HL-60 (cell line): ENCODE data around the gene ARID1B.

Experiments used
- DNase-seq, 2 experiments: peaks; one replicate each; pipeline ENCODE4 v3.0.0-alpha.2; 2010 to 2020; ENCODE audit warnings: low read depth in 1 of 2, low spot score in 1 of 2
- H3K27ac ChIP-seq: fragments of 250-450 bp; sonication (Bioruptor Pico); replicated peaks from 2 replicates; pipeline ENCODE4 v1.5.1; 2020; ENCODE audit warnings: mild to moderate bottlenecking, moderate library complexity
- H3K27me3 ChIP-seq: fragments of 250-450 bp; sonication (Bioruptor Pico); 2 replicates; pipeline ENCODE4 v1.5.1; 2021; ENCODE audit warnings: mild to moderate bottlenecking, moderate library complexity; ENCODE audit not compliant: insufficient read depth, poor library complexity, severe bottlenecking
- H3K4me3 ChIP-seq: replicated peaks from 2 replicates; pipeline ENCODE4 v1.5.1; 2011; ENCODE audit warnings: mild to moderate bottlenecking, control low read depth, low read length; ENCODE audit not compliant: insufficient read depth
- GABPA ChIP-seq: IDR thresholded peaks from 2 replicates; pipeline ENCODE4 v1.6.1; 2012; ENCODE audit warnings: low read depth
- POLR2AphosphoS5 ChIP-seq: IDR thresholded peaks from 2 replicates; pipeline ENCODE4 v1.6.1; 2012; ENCODE audit warnings: low read depth
- SPI1 ChIP-seq: IDR thresholded peaks from 2 replicates; pipeline ENCODE4 v1.6.1; 2012; ENCODE audit warnings: low read depth, mild to moderate bottlenecking, borderline replicate concordance
- TF ChIP-seq, protein P1 (sequence below): IDR thresholded peaks from one replicate; pipeline ENCODE4 v1.5.1; 2011; ENCODE audit warnings: low read length, control low read depth, inconsistent platforms; ENCODE audit not compliant: insufficient read depth
- TF ChIP-seq, protein P2 (sequence below): IDR thresholded peaks from 2 replicates; pipeline ENCODE4 v1.6.1; 2012; ENCODE audit warnings: low read depth; ENCODE audit not compliant: insufficient replicate concordance

Gene ARID1B

DNA sequence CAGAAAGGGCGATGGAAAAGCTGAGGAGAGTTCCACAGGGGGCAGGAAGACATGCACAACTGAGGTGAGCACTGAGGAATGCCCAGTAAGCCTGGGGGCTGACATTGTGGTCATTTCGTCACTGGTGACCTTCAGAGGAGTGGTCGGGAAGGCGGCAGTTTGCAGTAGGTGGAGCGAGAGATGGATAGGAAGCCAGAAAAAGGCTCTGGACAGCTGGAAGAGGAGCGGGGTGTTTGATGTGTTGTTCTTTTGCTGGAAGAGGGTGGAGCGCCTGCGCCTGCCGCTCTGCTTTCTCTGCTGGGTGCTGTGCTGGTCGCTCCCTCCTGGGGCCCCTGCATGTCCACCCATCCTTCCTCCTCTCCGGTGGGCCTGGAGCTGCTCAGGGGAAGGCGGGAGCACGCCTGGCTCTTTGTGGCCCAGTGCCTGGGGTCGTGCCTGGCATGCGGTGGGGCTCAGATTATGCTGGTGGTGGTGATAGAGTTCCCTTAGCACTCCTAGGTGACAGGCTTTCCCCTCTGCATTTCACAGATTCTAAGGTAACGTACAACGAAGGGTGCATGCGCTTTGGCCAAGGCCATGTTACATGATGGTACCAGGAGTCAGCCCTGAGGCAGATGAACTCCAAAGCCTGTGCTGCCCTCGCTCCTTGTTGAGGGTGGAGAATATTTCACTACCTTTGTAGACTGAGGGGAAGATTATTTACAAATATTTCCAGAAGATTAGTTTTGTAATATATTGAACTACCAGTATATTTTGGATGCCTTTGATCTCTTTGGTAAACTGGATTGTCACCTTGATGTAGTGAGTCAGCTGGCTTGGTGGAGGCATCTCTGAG is 20.9 kb downstream of the ARID1B start:
- no peak for TF ChIP-seq SPI1
- TF ChIP-seq POLR2AphosphoS5: no peak
- TF ChIP-seq, protein P1, sequence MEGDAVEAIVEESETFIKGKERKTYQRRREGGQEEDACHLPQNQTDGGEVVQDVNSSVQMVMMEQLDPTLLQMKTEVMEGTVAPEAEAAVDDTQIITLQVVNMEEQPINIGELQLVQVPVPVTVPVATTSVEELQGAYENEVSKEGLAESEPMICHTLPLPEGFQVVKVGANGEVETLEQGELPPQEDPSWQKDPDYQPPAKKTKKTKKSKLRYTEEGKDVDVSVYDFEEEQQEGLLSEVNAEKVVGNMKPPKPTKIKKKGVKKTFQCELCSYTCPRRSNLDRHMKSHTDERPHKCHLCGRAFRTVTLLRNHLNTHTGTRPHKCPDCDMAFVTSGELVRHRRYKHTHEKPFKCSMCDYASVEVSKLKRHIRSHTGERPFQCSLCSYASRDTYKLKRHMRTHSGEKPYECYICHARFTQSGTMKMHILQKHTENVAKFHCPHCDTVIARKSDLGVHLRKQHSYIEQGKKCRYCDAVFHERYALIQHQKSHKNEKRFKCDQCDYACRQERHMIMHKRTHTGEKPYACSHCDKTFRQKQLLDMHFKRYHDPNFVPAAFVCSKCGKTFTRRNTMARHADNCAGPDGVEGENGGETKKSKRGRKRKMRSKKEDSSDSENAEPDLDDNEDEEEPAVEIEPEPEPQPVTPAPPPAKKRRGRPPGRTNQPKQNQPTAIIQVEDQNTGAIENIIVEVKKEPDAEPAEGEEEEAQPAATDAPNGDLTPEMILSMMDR: no peak
- TF ChIP-seq, protein P2, sequence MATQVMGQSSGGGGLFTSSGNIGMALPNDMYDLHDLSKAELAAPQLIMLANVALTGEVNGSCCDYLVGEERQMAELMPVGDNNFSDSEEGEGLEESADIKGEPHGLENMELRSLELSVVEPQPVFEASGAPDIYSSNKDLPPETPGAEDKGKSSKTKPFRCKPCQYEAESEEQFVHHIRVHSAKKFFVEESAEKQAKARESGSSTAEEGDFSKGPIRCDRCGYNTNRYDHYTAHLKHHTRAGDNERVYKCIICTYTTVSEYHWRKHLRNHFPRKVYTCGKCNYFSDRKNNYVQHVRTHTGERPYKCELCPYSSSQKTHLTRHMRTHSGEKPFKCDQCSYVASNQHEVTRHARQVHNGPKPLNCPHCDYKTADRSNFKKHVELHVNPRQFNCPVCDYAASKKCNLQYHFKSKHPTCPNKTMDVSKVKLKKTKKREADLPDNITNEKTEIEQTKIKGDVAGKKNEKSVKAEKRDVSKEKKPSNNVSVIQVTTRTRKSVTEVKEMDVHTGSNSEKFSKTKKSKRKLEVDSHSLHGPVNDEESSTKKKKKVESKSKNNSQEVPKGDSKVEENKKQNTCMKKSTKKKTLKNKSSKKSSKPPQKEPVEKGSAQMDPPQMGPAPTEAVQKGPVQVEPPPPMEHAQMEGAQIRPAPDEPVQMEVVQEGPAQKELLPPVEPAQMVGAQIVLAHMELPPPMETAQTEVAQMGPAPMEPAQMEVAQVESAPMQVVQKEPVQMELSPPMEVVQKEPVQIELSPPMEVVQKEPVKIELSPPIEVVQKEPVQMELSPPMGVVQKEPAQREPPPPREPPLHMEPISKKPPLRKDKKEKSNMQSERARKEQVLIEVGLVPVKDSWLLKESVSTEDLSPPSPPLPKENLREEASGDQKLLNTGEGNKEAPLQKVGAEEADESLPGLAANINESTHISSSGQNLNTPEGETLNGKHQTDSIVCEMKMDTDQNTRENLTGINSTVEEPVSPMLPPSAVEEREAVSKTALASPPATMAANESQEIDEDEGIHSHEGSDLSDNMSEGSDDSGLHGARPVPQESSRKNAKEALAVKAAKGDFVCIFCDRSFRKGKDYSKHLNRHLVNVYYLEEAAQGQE: no peak
- TF ChIP-seq GABPA: no peak
- Histone ChIP-seq H3K27me3 (no peaks in the 10 kb centered on the region), H3K27ac (no peak overlapping the region), H3K4me3 (no peak overlapping the region)
- no peak for DNase-seq

DNA sequence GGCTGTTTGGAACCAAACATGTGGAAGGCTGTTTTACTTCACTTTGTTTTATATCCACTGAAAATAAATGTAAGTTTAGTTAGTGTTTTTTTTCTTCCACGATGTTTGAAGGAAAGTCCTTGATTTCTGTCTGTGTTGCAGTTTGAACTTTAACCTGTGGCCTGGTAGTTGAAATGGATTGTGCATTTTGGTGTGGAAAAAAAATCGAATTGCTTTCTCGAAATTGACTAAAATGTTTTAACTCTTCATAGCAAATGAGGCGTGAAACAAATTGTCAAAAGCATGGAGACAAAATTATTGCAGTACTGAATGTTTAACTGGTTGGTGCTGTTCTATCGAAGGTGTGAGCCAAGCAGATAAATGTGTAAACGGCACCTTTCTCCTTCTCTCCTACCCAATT is 24.5 kb downstream of the ARID1B start:
- Histone ChIP-seq H3K27ac (no peak overlapping the region), H3K27me3 (no peaks in the 10 kb centered on the region), H3K4me3 (no peak overlapping the region)
- TF ChIP-seq SPI1 (no peak), POLR2AphosphoS5 (no peak), GABPA (no peak)
- TF ChIP-seq, protein P1: no peak
- TF ChIP-seq, protein P2: no peak
- no peak for DNase-seq

GRCh38 chr6:156803353-156803752 is 26.2 kb downstream of the ARID1B start:
- no peaks in the 10 kb centered on the region for H3K27me3 ChIP-seq
- H3K4me3 ChIP-seq: no peak overlapping the region
- TF ChIP-seq, protein P2: no peak
- no peak for TF ChIP-seq SPI1
- TF ChIP-seq, protein P1: no peak
- TF ChIP-seq GABPA: no peak
- TF ChIP-seq POLR2AphosphoS5: no peak
- no peak overlapping the region for H3K27ac ChIP-seq
- no peak for DNase-seq
